Activated T-helper 1 cell treated with Interleukin-2 at 50 U/mL for 16 hours (primary cell): ENCODE data around the gene SNAP25.

Experiments used
- DNase-seq: peaks from one replicate; pipeline ENCODE4 v3.0.0-alpha.2; 2020; ENCODE audit warnings: low read depth

Gene SNAP25

GRCh38 chr20:10304471-10305046 lies 85.9 kb downstream of the SNAP25 start:
- DNase-seq, result no peak

GRCh38 chr20:10306440-10307358 lies 88.1 kb downstream of the SNAP25 start:
- DNase-seq, result no peak

GRCh38 chr20:10307359-10307735 lies 88.7 kb downstream of the SNAP25 start:
- no peak for DNase-seq

GRCh38 chr20:10308652-10309051 lies 90.0 kb downstream of the SNAP25 start:
- DNase-seq, result no peak

GRCh38 chr20:10309326-10309725 lies 90.7 kb downstream of the SNAP25 start:
- DNase-seq, result no peak

GRCh38 chr20:10312111-10312510 lies 93.5 kb downstream of the SNAP25 start:
- DNase-seq, result no peak

GRCh38 chr20:10313215-10313614 lies 94.6 kb downstream of the SNAP25 start:
- DNase-seq, result no peak

- DNase-seq, result no peak
Measured at GRCh38 chr20:10313701-10314100, 95.1 kb downstream of the SNAP25 start.

GRCh38 chr20:10314198-10314597 lies 95.6 kb downstream of the SNAP25 start:
- no peak for DNase-seq

- no peak for DNase-seq
Measured at GRCh38 chr20:10315138-10315537, 96.5 kb downstream of the SNAP25 start.

GRCh38 chr20:10316582-10316981 lies 98.0 kb downstream of the SNAP25 start:
- no peak for DNase-seq

GRCh38 chr20:10318291-10319024 lies 99.8 kb downstream of the SNAP25 start:
- DNase-seq, result no peak

GRCh38 chr20:10319855-10320254 lies 101.2 kb downstream of the SNAP25 start:
- DNase-seq, result no peak

- DNase-seq, result no peak
Measured at GRCh38 chr20:10321138-10321717, 102.6 kb downstream of the SNAP25 start.

GRCh38 chr20:10322073-10323012 lies 103.7 kb downstream of the SNAP25 start:
- DNase-seq, result no peak

- DNase-seq, result no peak
Measured at GRCh38 chr20:10323729-10324128, 105.1 kb downstream of the SNAP25 start.

GRCh38 chr20:10324198-10324847 lies 105.7 kb downstream of the SNAP25 start:
- no peak for DNase-seq

- DNase-seq, result no peak
Measured at GRCh38 chr20:10328897-10329255, 110.2 kb downstream of the SNAP25 start.

GRCh38 chr20:10329387-10330005 lies 110.9 kb downstream of the SNAP25 start:
- no peak for DNase-seq

GRCh38 chr20:10330071-10330470 lies 111.4 kb downstream of the SNAP25 start:
- no peak for DNase-seq
